ENCODE data around the gene NINL. TPM values are rescaled to one million over a fixed set of nuclear protein-coding genes. Genes with fewer than 3 reads are reported as not detected.

NINL gene
- total and polyA plus RNA-seq, 2 of the 4 experiments (the other 2 are of a cell fraction) = 3.0 to 10.4 TPM

GRCh38 chr20:25549843-25550477 is 35.4 kb downstream of the NINL start:
- Histone ChIP-seq H3K23ac (ENCODE audit: low read depth, low read length) (no peak overlapping the region), H4K20me1 (ENCODE audit: insufficient read depth, low read length) (peaks cover 41% of the 10 kb centered on the region), H2AFZ (replicated peaks; ENCODE audit: low read length, poor library complexity) (no peak overlapping the region), H2BK15ac (ENCODE audit: low read depth, low read length) (no peak overlapping the region), H4K8ac (ENCODE audit: low read depth in 2 of 2, low read length in 2 of 2) (no peak overlapping the region), H3K27me3 (ENCODE audit: control insufficient read depth, insufficient read depth, low read length) (no peaks in the 10 kb centered on the region), H3K4me3 (ENCODE audit: insufficient read depth, low read depth, low read length) (no peak overlapping the region), H3K27ac (ENCODE audit: insufficient read depth, low read length) (no peak overlapping the region), H2BK120ac (ENCODE audit: low read depth, low read length) (no peak overlapping the region), H2AK5ac (ENCODE audit: low read depth, low read length) (no peak overlapping the region), H2BK5ac (ENCODE audit: low read depth, low read length, poor library complexity, severe bottlenecking) (no peak overlapping the region), H3K9ac (ENCODE audit: low read depth, low read length) (no peak overlapping the region), H3K4me1 (ENCODE audit: control insufficient read depth, insufficient read depth, low read length) (peaks cover 24% of the 10 kb centered on the region), H3K9me3 (ENCODE audit: control insufficient read depth, insufficient read depth, low read length) (no peaks in the 10 kb centered on the region), H3K4me2 (ENCODE audit: low read depth, low read length) (peak overlapping the region; percentile 57), H3K18ac (ENCODE audit: low read depth, low read length) (no peak overlapping the region), H3K79me1 (ENCODE audit: low read depth in 1 of 2, low read length in 2 of 2) (peaks cover 7 to 74% of the 10 kb centered on the region in 2 experiments; a peak in 3 of 4 replicates), H4K91ac (ENCODE audit: insufficient read depth, low read depth, low read length) (no peak overlapping the region), H2AK9ac (replicated peaks; ENCODE audit: low read depth, low read length, poor library complexity) (no peak overlapping the region), H4K5ac (ENCODE audit: low read depth, low read length) (no peak overlapping the region), H3K9me1 (ENCODE audit: insufficient read depth, low read length) (peaks cover 38% of the 10 kb centered on the region), H2BK20ac (ENCODE audit: low read depth, low read length) (no peak overlapping the region), H3K36me3 (ENCODE audit: control insufficient read depth, insufficient read depth, low read length) (no peaks in the 10 kb centered on the region), H3K4ac (ENCODE audit: low read depth, low read length) (no peak overlapping the region), H3K56ac (ENCODE audit: extremely low read depth, insufficient read depth, low read length) (no peak overlapping the region), H3K14ac (replicated peaks; ENCODE audit: low read depth, low read length) (peak overlapping the region; percentile 82; the same call in 1 of the 2 replicates)
- intact Hi-C loops (cut with micrococcal nuclease) = loop anchor here (10.0 kb wide), 1 partner anchor 45 kb away; no protein-coding TSS in a partner anchor
- ChIA-PET POLR2A (ENCODE audit: unreplicated experiment) (no interaction called here), CTCF (interaction anchor here (0.5 kb wide), 1 partner anchor 197 kb away, joined by 6 read pairs; no protein-coding TSS in a partner anchor)
- WGBS, 2 experiments (ENCODE audit: extremely low coverage in 2 of 2, insufficient read length in 1 of 2) = 53% methylated on average over 2 of the region's 10 CpGs; no CpG with 5 or more reads in 1 of the 2 experiments
- dilution Hi-C loops (cut with HindIII; ENCODE audit: low sequenced_read_pairs, unreplicated experiment) = no loop called here
- ATAC-seq (ENCODE audit: low read depth) (peak; percentile 60), DNase-seq (peak; percentile 79)
- in situ Hi-C loops (cut with MboI; ENCODE audit: low sequenced_read_pairs) = loop anchor here (25.0 kb wide), 1 partner anchor 238 kb away; no protein-coding TSS in a partner anchor
- no TSS peak for BruUV-seq (replicated peaks)
- TF ChIP-seq CEBPB (IDR thresholded peaks at IDR 0.05; ENCODE audit: low read depth, low read length) (peak; percentile 38; the same call in 1 of the 2 replicates), RCOR1 (IDR thresholded peaks at IDR 0.05; ENCODE audit: insufficient replicate concordance, low read length) (no peak), MAZ (IDR thresholded peaks at IDR 0.05; ENCODE audit: borderline replicate concordance, low read depth, low read length) (no peak)
